Measurements from ENCODE around the gene RGL4. TPM values are rescaled to one million over a fixed set of nuclear protein-coding genes. Genes with fewer than 3 reads are reported as not detected.
"Not testable (repeated sequence)": the region's sequence is repeated elsewhere in the genome, so short reads cannot be mapped to it uniquely, and the experiment has no call there.

RGL4 gene
- total RNA-seq, 2 experiments from 2014 or later: 17.1 to 17.4 TPM

DNA sequence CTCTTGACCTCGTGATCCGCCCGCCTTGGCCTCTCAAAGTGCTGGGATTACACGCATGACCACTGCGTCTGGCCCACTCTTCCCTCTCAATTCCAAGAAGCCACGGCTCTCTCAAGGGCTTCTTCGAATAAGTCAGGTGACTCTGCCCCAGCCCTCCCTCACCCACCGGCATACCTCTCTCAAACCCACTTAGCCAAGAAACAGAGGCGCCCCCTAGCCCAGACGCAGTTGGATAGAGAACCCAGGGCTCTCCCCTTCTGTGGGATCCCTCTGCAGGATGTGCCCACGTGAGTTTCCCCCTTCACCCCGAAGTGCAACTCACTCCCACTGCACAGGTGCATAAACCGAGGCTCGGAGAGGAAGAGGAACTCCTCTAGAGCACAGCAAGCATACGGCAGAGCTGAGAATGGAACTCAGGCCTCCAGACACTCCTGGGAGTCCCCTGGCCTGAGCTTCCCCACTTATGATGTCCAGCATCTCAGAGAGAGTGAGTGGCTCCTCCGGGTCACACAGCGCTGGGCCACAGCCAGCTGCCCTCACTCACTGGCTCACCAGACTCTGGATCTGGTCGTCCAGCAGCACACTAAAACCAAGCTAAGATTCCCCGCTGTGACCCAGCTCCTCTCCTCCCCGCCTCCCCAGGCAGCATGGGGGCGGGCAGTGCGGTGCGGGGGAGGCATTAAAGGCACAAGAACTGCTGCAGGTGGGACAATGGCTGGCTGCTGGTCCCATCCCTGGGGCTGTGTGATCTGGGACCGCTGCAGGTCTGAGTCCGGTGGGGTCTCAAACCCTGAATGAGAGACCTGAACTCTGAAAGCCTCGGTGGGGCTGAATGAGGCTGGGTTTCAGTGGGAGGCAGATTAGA is 16.8 kb upstream of the RGL4 start:
- H3K27ac Mint-ChIP-seq: no peak overlapping the region
- no peaks in the 10 kb centered on the region for H3K4me1 Mint-ChIP-seq
- no peak overlapping the region for H3K4me3 Mint-ChIP-seq
- peaks cover 1% of the 10 kb centered on the region for H3K36me3 Mint-ChIP-seq
- H3K27me3 Mint-ChIP-seq: no peaks in the 10 kb centered on the region
- no peak for DNase-seq
- H3K9me3 Mint-ChIP-seq: no peaks in the 10 kb centered on the region

DNA sequence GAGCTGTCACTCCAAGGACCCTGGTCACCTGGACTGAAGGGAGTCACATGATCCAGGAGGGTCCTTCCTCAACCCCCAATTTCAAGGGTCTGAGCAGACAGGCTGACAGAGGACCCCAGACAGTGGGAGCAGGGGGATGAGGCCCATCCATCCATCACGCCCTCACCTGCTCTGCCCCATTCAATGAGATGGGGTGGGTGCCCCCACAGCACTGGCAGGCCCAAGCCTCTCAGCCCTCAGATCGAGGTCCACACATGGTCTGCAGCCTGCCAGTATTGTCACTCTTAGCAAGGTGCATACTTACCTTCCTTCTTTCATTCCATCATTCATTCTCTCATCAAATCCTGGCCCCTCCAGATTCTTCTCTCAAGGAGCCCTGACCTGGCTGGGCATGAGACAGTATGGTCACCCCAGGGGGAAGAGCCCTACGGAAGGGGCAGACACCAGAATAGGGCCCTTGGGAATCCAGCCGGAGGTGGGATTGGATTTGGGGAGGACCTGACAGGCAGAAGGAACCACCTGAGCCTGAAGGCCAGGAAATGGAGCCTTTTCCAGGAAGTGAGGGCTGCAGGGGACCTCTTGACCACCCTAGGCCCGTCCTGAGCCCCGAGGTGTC is 15.8 kb upstream of the RGL4 start:
- H3K27ac Mint-ChIP-seq, H3K4me1 Mint-ChIP-seq, H3K27me3 Mint-ChIP-seq, DNase-seq, H3K4me3 Mint-ChIP-seq, H3K36me3 Mint-ChIP-seq, H3K9me3 Mint-ChIP-seq: not testable (repeated sequence)

DNA sequence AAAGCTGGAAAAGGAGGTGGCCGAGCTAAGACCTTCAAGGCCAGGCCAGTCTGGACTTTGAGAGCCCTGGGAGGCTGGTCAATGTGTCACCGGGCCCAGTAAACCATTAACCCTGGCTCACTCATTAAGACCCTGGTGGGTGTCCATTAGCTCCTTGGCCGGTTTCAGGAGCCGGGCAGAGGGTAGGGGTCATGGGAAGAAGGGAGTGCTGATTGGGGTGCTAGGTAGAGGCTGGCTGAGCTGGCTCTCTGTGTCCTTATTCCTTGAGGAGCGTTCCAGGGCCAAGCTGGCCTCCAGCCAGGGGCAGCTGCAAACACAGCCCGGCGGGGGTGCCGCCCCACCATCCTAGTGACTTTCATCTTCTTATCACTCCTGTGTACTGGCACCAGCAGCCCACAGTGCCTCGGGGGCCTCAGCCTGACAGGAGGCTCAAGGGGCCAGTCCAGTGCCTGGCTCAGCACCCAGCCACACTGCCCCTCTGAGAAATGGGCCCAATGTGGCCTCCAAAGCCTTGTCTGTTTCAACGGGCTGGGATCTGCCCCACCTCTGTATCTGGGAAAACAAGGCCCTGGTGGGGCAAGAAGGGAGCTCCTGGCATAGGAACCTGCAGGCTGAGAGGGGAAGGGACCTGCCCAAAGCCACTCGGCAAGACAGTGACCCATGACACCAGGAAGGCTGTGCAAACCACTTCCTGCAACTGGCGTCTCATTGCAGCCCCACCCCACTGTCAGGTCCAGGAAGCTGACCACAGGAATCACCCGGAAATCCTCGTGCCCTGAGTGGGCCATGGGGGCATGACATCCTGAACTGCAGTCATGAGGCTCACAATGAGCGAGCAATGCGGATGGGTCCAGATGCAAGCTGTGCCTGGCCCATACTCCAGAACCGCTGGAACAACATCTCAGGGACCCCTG is 15.1 kb upstream of the RGL4 start:
- no peak for DNase-seq
- Mint-ChIP-seq H3K36me3 (peaks cover 5% of the 10 kb centered on the region), H3K27ac (no peak overlapping the region), H3K9me3 (no peaks in the 10 kb centered on the region), H3K27me3 (no peaks in the 10 kb centered on the region), H3K4me1 (no peaks in the 10 kb centered on the region), H3K4me3 (no peak overlapping the region)

GRCh38 chr22:23676841-23677700 is 13.7 kb upstream of the RGL4 start:
- not testable (repeated sequence) for H3K4me1 Mint-ChIP-seq, DNase-seq, H3K9me3 Mint-ChIP-seq, H3K4me3 Mint-ChIP-seq, H3K27ac Mint-ChIP-seq, H3K27me3 Mint-ChIP-seq, H3K36me3 Mint-ChIP-seq

DNA sequence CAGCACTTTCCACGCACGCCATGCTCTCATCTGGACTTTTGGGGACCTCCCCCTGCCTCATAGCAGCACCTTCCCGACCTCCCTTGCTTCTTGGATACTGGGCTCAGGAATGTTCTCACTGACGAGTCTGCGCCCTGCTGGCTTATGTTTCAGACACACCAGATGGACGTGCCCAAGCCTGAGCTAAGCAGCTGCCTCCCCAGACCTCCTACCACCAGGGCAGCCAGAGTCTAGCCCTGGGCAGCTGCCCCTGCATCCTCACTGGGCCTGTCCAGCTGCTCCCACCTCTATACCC is 13.2 kb upstream of the RGL4 start:
- peaks cover 9% of the 10 kb centered on the region for H3K36me3 Mint-ChIP-seq

GRCh38 chr22:23678133-23678532 is 12.7 kb upstream of the RGL4 start:
- H3K36me3 Mint-ChIP-seq: peaks cover 9% of the 10 kb centered on the region
- H3K4me3 Mint-ChIP-seq: no peak overlapping the region
- no peak overlapping the region for H3K27ac Mint-ChIP-seq
- no peaks in the 10 kb centered on the region for H3K9me3 Mint-ChIP-seq
- no peak for DNase-seq
- H3K27me3 Mint-ChIP-seq: no peaks in the 10 kb centered on the region
- no peaks in the 10 kb centered on the region for H3K4me1 Mint-ChIP-seq

More for the DNA sequence above, 13.2 kb upstream of the RGL4 start:
- Mint-ChIP-seq H3K4me1 (no peaks in the 10 kb centered on the region), H3K4me3 (no peak overlapping the region), H3K27me3 (no peaks in the 10 kb centered on the region), H3K27ac (no peak overlapping the region), H3K9me3 (no peaks in the 10 kb centered on the region)
- DNase-seq: no peak

DNA sequence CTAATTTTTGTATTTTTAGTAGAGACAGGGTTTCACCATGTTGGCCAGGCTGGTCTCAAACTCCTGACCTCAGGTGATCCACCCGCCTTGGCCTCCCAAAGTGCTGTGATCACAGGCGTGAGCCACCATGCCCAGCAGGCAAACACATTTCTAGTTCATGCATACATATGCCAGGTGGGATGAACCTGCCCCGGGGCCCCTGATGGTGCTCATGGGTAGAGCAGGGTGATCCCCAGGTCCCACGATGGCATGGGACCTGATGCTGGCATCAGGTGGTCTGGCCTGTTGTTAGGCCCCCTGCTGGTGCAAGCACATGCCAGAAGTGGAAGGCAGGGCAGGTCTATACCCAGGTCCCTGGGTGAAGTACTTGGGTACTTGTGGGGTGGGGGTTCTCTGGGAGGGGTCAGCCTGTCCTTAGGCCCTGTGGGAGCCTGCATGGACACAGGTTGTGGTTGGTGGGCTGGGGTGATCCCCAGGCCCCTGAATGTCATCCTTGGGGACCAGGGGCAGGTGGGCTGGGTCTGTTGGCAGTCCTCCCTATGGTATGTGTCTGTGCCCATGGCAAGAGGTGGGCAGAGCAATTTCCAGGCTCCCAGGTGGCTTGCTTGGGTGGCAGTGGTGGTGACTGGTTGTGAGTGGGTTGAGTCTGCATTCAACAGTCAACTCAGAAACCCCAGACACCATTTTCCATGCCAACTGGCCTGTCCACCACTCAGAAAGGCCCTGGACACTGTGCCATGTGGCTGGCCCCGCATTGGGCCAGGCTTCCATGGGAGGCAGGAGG is 9.6 kb upstream of the RGL4 start:
- Mint-ChIP-seq H3K4me3 (no peak overlapping the region), H3K27me3 (no peaks in the 10 kb centered on the region), H3K9me3 (no peaks in the 10 kb centered on the region), H3K36me3 (peaks cover 9% of the 10 kb centered on the region), H3K27ac (no peak overlapping the region), H3K4me1 (peaks cover 1% of the 10 kb centered on the region)
- no peak for DNase-seq

- no peak overlapping the region for H3K4me3 Mint-ChIP-seq
- H3K27ac Mint-ChIP-seq: no peak overlapping the region
- peaks cover 9% of the 10 kb centered on the region for H3K36me3 Mint-ChIP-seq
- peaks cover 6% of the 10 kb centered on the region for H3K4me1 Mint-ChIP-seq
- no peaks in the 10 kb centered on the region for H3K27me3 Mint-ChIP-seq
- DNase-seq: no peak
- no peaks in the 10 kb centered on the region for H3K9me3 Mint-ChIP-seq
Measured at GRCh38 chr22:23682077-23682476, 8.7 kb upstream of the RGL4 start.

DNA sequence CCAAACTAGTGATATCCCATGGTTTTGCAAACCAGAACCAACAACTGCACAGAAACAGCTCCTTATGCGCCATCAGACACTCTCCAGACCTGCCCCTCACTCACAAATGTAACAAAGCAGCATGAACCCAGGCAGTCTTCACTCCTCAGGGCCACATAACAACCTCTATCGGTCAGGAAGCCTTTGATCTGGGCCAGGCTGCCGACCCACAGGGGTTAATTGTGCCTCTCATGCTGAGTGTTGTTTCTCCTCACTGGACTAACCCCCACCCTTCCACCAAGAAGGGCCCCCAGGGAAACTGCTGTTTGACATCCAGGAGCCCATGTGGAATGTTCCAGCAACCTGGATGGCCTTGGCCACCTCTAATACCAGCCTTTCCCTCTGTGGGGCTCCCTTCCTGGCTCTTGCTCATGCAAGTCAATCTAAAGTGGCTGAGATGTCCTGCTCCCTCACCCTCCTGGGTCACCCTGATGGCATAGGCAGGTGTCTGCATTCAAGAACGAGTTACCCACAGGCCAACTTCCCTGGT is 7.9 kb upstream of the RGL4 start:
- no peak overlapping the region for H3K4me3 Mint-ChIP-seq
- no peaks in the 10 kb centered on the region for H3K9me3 Mint-ChIP-seq
- H3K27me3 Mint-ChIP-seq: no peaks in the 10 kb centered on the region
- no peak for DNase-seq
- peaks cover 9% of the 10 kb centered on the region for H3K36me3 Mint-ChIP-seq
- no peak overlapping the region for H3K27ac Mint-ChIP-seq
- H3K4me1 Mint-ChIP-seq: peaks cover 7% of the 10 kb centered on the region

DNA sequence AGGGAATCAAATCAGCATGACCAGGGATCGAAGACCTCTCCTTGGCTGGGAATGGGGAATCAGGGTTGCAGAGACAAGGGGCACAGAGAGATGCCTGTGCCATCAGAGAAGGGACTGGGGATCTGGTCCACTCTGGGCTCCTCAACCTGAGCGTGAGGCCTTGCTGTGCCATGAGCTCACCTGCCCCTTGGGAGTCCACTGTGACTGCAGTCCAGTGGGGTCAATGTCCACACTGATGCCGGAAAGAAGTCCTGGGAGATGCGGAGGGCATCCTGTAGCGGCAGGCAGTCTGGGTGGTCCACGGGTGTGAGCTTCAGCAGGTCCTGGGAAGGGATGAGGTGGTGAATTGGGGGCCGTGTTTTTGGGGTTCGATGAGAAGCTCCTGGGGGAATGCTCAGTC is 7.3 kb upstream of the RGL4 start:
- no peak for DNase-seq
- Mint-ChIP-seq H3K27ac (no peak overlapping the region), H3K4me3 (no peak overlapping the region), H3K27me3 (no peaks in the 10 kb centered on the region), H3K9me3 (no peaks in the 10 kb centered on the region), H3K4me1 (peaks cover 7% of the 10 kb centered on the region), H3K36me3 (peaks cover 9% of the 10 kb centered on the region)

DNA sequence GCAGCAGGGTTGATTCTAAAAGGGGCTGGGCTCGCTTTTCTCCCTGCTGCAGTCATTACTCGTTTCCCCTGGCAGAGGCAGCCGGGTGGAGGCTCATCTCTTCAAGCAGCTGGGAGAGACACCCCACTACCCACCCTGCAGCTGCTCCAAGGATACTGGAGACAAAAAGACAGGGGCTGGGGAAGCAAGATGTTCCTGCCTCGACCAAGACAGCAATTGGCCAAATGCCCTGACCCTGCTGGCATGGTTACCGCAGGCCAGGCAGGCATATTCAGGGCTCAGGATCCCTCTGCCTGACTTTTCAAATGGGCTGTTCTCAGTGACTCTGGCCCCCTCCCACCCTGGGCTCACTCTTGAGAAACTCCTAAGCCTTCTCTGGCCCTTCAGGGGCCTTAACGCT is 6.8 kb upstream of the RGL4 start:
- Mint-ChIP-seq H3K27ac (no peak overlapping the region), H3K36me3 (peaks cover 9% of the 10 kb centered on the region), H3K27me3 (no peaks in the 10 kb centered on the region), H3K4me1 (peaks cover 7% of the 10 kb centered on the region), H3K4me3 (no peak overlapping the region), H3K9me3 (no peaks in the 10 kb centered on the region)
- no peak for DNase-seq

GRCh38 chr22:23684561-23685031 is 6.2 kb upstream of the RGL4 start:
- Mint-ChIP-seq H3K27me3 (no peaks in the 10 kb centered on the region), H3K36me3 (peaks cover 9% of the 10 kb centered on the region), H3K27ac (no peak overlapping the region), H3K4me1 (peaks cover 7% of the 10 kb centered on the region), H3K4me3 (no peak overlapping the region), H3K9me3 (no peaks in the 10 kb centered on the region)
- no peak for DNase-seq

GRCh38 chr22:23685205-23685784 is 5.5 kb upstream of the RGL4 start:
- H3K36me3 Mint-ChIP-seq: peaks cover 8% of the 10 kb centered on the region
- no peak overlapping the region for H3K27ac Mint-ChIP-seq
- peaks cover 7% of the 10 kb centered on the region for H3K4me1 Mint-ChIP-seq
- H3K4me3 Mint-ChIP-seq: no peak overlapping the region
- no peak for DNase-seq
- no peaks in the 10 kb centered on the region for H3K27me3 Mint-ChIP-seq
- H3K9me3 Mint-ChIP-seq: no peaks in the 10 kb centered on the region
